ENCODE measurements around the gene LSM8.
A peak's percentile ranks its signal among the peaks of the same experiment; 100 is the strongest.
"Not testable (repeated sequence)": the region's sequence is repeated elsewhere in the genome, so short reads cannot be mapped to it uniquely, and the experiment has no call there.

Gene LSM8

DNA sequence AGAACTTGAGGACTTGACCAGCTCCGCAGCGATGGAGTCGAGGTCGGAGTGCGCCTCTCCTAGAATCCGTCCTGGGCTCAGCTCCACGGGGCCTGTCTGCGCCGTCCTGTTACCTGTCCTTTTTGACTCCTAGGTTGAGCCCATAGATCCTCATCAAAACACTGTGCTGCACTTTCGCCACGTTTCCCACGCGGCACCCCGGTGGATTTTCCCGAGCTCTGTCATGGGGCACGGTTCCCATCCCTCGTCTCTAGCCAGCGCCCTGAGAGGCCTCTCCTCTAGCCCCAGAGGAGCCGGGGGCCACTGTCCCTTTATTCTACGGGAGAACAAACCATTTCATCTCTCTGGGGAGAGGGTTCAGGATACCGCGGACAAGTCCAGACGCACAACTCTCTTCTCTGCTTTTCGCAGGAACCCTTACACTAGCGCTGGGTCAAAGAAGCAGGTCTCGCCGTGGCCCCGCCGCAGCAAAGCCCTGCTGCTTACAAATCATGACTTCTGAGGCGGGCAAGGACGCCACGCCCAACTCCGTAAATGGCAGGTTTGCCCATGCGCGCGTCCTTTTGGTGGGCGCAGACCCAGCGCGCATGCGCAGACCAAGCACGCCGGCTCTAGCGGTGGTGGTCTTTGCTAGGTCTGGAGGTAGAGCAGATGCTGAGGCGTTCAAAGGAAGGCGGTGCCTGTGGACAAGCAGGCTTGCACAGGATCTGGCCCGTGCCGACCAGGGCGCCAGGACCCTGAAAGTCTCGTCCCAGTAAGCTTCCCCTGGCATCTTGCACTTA is 30.3 kb downstream of the LSM8 start:
- peak; percentile 92 for DNase-seq

DNA sequence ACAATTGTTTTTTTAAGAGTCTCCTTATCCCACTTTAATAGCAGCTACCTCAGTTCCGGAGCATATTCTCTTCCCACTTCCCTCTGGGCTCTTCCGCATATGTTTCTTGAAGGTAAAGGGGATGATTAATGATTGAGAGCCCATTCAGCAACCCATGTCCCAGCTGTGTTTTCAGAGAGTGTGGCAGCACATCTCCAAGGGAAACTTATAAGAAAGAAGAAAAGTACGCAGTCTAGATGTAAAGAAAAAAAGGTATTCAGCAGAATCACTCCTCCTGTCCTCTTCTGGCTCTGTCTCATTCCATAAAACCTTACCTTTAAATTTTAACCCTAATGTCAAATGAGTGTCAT is 30.8 kb downstream of the LSM8 start:
- DNase-seq, result no peak

DNA sequence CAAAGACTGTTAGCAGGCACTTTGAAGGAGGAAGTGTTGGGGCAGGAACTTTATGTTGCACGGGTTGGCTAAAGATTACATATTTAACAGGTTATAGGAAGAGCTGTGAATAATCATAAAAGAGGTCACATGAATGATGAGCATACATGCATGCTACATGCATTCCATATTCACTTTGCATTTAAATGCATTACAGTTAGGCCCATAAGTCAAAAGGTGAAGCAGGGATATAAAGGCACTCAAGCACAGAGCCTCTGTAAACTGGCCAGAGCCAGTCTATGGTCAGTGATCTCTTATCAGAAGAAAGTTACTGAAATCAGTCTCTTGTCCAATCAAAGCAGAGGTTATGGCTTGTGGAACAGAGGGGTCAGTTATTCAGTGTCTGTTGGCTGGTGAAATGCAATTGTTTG is 33.3 kb downstream of the LSM8 start:
- DNase-seq, result no peak

DNA sequence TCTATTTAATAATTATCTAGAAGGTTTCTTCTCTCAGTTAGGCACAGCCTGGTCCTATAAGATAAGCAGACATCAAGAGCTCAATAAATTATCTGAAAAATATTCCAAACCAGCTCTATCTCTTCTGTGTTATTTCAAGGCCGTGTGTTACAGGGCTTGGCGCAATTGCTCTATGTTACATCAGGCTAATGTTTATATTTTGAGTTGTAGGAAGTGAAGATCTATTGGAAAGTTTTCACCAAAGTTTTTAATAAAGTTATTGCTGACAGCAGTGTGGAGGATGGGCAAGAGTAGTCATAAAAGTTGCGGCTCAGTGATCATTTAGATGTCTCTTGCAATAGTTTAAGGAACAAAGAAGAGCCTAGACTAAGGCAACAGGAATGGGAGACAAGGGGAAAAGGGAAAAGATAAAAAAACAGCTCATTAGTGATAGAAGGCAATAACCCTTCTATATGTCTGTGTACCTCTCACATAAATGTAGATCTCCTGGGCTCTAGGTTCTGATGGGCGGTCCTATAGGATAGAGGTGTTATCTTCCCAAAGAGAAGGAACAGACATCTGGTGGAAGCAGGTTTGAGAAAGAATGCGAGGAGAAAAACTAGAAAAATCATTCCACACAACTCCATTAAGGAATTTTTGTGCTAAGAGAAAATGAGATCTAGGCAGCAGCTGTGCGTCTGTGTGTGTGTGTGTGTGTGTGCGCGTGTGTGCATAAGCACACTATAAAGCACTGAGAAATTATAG is 34.6 kb downstream of the LSM8 start:
- DNase-seq, result no peak

DNA sequence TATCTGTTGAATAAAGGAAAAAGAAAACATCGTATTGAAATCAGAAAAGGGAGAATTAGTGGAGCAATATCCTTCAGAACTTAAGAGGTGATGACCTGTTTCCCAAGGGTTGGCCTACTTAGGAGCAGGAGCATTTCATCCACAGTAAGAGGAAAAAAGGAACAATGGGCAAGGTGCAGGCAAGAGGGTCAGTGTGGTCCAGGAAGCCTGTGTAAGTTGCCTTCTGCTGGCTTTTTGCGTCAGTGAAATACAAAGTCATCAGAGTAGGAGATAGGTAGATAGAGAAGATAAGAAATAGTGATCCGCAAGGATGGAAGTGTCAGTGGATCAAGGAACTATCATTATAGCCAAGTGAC is 35.2 kb downstream of the LSM8 start:
- DNase-seq, result no peak

DNA sequence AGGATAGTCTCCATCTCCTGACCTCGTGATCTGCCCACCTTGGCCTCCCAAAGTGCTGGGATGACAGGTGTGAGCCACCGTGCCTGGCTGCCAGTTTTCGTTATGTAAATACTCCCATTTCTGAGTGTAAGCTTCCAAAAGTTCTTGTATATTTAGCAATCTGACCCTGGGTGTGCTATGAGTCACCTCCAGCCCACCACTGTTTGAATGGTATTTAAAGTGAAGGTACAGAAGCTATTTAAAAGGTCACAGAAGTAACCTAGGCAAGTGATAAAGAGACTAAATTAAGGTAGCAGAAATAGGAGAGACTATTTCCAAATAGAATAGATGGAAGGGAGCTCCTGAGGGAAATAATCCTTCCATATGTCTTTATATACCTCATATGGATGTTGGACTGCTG is 36.6 kb downstream of the LSM8 start:
- DNase-seq, result no peak

DNA sequence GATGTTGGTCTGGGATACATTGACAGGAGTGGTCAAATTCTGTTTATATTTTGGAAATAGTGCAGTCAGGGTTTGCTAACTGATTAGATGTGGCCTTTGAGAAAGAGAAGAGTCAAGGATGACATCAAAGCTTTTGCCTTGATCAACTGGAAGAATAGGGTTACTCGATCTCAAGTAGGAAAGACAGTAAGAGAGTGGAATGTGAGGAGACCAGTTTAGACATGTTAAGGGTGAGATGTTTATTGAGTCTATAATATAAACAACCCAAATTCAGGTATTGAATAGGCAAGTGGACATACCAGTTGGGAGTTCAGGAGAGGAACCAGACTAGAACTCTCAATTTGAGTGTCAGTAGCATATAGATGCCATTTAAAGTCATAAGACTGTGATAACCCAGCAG is 38.6 kb downstream of the LSM8 start:
- DNase-seq, result no peak

DNA sequence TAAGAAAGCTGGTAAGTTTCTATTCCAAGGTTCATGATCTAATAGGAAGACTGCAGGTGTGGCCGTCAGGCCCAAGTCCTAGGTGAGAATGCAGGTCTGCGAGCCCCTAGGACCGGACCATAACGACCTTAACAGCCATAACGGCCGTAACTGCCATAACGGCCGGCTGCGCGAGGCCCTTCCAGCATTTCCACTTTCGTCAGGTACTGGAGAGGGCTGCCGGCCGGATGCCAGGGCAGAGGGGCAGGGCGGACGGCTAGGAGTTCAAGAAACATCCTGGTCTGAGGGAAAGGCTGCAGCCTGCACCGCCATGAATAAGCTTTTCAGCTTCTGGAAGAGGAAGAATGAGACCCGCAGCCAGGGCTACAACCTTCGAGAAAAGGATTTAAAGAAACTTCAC is 40.6 kb downstream of the LSM8 start, which contains the start of gene ANKRD7:
Gene ANKRD7, plus strand, starts transcription at position 184 of the 400 bp plus-strand sequence. Its CDS starts 127 bp downstream, at position 311.
- no peak for DNase-seq

DNA sequence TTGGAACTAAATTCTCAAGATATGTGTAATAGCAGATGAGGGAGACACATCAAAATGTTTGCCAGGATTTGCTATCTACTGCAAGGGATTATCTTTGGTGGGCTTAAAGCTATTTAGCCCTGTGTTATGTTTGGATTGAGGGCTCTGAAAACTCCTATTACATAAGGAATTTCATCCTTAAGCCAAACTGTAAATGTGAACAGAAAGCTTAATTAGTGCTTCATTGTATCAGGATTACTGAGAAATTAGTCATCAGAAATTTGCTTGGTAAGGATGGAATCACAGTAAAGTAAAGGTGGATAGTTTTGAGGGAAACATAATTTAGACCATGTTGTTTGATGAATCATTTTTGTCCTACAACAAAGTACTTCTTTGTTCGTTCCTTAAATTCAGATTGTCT is 48.9 kb downstream of the LSM8 start:
- no peak for DNase-seq

DNA sequence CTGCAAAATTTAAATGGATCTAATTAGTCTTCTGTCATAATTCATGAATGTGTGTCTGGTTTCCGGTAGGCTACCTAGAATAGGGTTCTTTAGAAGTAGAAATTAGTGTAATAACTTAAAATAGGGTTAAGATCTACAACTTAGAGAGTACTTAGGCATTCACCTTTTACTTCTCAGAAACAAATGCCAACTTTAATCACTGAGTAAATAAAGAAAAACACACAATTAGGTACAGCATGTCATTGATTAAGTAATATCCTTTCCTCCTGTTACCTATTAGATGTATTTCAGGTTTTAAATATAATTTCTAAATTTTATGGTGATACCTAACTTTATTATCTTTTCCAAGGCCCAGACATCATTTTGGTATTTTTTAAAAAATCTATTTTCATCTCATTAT is 49.8 kb downstream of the LSM8 start:
- DNase-seq, result no peak

DNA sequence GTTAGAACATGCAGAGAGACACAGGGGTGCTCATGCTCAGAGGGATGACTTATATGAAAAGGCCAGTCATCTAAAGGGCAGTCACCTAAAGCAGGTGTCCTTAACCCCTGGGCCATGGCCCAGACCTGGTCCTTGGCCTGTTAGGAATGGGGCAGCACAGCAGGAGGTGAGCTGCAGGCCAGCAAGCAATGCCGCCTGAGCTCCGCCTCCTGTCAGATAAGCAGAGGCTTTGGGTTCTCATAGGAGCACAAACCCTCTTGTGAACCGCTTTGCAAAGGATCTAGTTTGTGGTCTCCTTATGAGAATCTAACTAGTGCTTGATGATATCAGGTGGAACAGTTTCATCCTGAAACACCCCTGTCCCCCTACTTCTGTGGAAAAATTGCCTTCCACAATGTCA is 55.0 kb downstream of the LSM8 start:
- no peak for DNase-seq

DNA sequence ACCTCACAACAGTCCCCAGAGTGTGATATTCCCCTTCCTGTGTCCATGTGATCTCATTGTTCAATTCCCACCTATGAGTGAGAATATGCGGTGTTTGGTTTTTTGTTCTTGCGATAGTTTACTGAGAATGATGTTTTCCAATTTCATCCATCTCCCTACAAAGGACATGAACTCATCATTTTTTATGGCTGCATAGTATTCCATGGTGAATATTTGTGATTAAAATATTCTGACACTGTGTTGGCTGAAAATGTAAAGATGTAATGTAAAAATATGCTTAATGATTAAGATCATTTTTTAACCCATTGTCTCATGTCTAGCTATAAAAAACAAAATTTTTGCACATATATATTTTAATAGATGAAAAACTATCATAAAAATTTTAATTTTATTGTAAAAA is 56.4 kb downstream of the LSM8 start:
- not testable (repeated sequence) for DNase-seq

Data from retina (tissue), 1 donor.